GM12873 (cell line): ENCODE data around the gene LMX1A.

Experiments
- TF ChIP-seq, protein P1 (sequence below): IDR thresholded peaks from 2 replicates; pipeline ENCODE4 v1.5.1; 2012; ENCODE audit warnings: low read depth, mild to moderate bottlenecking, moderate library complexity, low read length, control low read depth; ENCODE audit not compliant: insufficient read depth; ENCODE audit errors: missing control alignments

Gene LMX1A

DNA sequence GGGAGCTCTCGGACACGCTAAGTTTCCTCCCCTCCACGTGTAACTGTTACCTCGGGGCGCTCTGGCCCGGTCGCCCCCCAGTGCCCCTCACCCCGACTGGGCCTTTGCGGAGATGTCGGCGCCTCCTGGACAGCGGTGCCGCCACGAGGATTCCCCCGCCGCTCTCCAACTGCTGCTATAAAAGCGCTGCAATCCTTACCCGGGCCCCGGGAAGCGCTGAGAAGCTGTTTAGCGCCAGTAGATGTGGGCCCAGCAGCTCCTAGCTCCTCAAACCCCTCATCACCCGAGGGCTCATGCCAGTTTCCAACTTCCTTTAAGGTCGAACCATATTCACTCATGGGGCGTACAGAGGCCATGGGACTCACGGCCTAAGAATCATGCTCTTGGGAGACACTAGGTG, 361 bp upstream of the LMX1A start:
- TF ChIP-seq, protein P1, sequence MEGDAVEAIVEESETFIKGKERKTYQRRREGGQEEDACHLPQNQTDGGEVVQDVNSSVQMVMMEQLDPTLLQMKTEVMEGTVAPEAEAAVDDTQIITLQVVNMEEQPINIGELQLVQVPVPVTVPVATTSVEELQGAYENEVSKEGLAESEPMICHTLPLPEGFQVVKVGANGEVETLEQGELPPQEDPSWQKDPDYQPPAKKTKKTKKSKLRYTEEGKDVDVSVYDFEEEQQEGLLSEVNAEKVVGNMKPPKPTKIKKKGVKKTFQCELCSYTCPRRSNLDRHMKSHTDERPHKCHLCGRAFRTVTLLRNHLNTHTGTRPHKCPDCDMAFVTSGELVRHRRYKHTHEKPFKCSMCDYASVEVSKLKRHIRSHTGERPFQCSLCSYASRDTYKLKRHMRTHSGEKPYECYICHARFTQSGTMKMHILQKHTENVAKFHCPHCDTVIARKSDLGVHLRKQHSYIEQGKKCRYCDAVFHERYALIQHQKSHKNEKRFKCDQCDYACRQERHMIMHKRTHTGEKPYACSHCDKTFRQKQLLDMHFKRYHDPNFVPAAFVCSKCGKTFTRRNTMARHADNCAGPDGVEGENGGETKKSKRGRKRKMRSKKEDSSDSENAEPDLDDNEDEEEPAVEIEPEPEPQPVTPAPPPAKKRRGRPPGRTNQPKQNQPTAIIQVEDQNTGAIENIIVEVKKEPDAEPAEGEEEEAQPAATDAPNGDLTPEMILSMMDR = no peak

DNA sequence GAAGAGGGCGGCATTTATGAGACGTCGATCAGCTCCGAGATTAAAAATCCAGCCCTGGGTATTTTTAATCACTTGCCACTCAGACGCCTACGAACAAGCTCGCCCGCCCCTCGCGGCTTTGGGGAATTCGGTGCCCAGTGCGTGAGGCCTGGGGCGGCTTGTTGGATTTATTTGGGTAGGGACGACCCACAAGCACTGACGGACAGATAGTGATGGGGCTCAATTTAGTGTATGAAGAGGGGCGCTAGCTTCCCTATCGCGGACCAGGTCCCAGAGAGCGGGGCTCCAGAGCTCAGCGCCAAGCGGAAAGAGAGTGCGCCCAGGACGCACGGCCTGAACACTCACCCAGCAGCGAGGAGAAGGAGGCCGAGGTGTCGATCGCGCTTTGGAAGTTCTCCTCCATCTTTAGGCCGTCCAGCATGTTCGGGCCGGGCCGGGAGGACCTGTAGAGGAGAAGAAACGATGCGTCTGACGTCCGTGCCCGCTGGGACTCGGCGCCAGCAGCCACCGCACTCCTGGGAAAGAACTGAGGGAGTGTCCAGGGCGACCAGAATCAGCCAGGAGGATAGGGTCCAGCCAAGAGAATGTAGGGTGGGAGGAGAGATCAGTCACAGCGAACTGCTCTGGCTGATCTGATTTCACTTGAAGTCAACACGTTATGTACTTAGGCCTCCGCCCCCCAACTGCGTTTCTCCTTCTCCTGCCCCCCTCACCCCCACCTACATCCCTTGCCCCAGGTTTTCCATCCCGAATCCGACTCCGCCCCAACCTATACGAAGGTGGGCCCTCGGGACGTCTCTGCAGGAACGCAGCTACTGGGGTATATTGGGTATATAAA, 1.2 kb downstream of the LMX1A start:
- TF ChIP-seq, protein P1 = no peak

DNA sequence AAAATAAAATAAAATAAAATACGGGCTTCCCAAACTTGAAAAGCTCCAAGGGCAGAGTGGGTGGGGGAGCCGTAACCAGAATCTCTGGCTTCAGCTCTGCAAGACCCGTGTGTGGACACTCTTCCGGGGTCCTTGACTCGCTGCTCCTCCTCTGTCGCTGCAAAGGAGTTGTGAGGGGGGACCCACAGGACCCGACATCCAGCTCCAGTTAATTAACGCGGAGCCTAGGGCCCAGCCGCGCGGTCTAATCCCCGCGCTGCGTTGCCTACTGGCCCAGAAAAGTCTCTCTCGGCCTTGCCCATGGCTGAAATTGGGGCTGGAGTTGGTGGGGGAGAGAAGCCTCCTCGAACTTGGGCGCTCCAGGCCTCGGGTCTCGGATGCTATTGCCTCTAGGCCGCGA, 1.8 kb downstream of the LMX1A start:
- TF ChIP-seq, protein P1 = no peak

DNA sequence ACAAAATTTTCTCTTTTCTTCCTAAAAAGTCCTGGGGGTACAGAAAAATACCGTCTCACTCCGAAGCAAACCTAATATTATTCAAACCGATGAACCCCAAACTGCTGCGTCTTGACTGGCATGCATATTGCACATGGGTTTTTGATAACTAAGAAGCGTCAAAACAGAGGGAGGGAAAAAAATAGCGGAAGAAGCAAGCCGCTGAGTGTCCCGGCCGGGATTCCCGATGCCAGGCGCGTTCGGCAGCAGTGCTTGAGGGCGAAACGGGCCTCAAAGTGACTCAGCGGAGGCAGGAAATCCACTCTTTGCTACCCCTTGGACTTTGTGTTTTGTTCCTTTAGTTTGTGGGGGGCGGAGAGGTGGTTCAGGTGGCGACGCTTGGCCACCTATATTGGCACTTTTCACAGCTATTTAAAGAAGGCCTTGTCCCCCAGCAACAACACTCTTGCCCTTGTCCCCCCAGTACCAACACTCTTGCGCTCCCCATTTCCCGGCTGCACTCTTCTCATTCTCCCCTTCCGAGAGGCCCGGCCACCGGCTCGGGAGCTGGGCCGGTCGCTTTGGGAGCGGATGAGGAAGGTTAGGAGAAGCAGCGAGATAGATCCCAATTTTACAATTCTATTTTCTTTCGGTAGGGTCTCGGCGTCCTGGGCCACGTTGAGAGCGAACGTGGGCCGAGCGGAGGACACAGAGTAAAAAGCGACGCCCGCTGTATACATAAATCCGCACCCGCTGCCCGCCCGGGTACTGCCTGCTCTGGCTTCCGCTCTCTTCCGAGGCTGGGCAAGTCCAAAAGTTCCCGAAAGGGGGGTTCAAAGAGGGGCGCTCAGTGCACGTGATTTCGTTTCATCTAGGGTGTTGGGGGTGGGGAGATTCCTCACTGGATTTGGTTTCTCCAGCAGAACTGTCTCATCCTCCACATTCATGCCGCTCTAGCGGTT, 2.5 kb downstream of the LMX1A start:
- TF ChIP-seq, protein P1 = no peak

DNA sequence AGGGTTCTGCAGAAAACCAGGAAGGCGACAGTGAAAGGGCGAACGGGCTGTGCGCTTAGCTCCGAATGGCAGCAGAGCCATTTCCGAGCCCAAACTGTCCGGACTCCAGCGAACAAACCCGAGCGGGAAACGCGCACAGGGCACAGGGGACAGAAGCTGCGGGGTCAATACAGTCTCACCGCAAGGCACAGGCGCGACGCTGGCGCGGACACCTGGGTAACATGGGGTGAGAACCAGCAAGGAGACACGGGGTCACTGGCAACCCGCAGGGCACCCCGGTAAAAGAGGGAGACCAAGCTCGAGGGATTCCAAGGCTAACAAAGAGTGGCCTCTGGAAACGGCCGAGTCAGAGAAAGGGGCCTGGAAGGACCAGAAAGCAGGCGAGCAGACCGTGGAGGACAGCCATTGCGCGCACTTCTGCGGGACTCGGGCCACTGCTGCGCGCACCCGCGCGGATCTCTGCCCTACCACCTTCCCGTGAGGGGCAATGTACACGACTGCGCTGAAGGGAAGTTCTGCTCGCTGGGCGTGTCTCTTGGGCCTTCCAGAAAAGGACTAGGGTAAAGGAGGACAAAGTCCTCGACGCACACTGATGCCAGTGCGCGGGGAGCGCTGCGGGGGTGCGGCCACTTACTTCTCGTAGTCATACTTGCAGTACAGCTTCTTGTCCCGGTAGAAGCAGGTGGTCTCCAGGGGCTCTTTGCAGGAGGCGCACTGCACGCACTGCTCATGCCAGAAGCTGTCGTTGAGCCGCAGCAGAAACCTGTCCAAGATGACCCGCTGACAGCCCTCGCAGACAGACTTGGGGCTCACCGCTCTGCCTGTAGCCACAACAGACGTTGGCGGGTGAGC, 3.8 kb downstream of the LMX1A start:
- TF ChIP-seq, protein P1 = no peak

DNA sequence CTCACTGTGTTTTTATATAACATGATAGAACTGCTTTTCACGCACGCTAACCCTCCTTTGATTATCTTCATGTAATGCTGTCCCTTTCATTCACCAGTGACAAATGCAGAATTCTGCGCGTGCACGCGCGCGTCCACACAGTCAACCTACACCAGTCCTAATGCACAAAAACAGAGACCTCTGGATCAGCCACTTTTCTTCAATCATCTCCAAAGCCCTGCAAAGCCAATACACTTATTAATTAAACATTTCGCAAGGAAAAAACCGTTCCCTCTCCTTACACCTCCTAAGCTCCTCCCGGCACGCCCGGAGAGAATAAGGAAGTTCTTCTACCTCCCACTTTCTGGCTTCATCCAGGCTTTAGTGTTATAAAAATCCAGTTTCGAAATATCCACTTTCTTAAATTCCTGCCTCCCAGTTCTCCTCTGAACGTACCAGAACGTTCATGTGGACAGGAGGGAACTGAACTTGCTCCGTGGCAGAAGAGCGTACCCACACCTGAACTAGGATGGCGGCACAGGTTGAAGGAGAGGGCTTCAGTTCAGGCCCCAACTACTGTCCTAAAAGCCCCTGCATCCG, 4.6 kb downstream of the LMX1A start:
- TF ChIP-seq, protein P1 = no peak
